Measurements from ENCODE around the gene DSEL. TPM values are rescaled to one million over a fixed set of nuclear protein-coding genes. Genes with fewer than 3 reads are reported as not detected.

The DSEL gene
- total and polyA plus RNA-seq, 4 donors: 4.1 to 17.4 (median 11.9) TPM

- no peaks in the 10 kb centered on the region for H3K9me3 ChIP-seq (ENCODE audit: control insufficient read depth, low read length)
- H3K36me3 ChIP-seq (ENCODE audit: control insufficient read depth in 1 of 2, insufficient read depth in 2 of 2, low read length in 1 of 2): no peaks in the 10 kb centered on the region
- WGBS, 2 donors: 94 to 100% methylated on average over 1 of the region's 1 CpG
- H3K4me3 ChIP-seq (ENCODE audit: low read length in 2 of 2): no peak overlapping the region
- no peaks in the 10 kb centered on the region for H3K27me3 ChIP-seq (ENCODE audit: control insufficient read depth in 1 of 2, insufficient read depth in 2 of 2, low read length in 1 of 2)
- DNase-seq: no peak
- no peaks in the 10 kb centered on the region for H3K4me1 ChIP-seq (ENCODE audit: control insufficient read depth in 1 of 2, insufficient read depth in 2 of 2, low read length in 2 of 2)
- intact Hi-C loops (cut with DNase I): no loop called here
- no peak for ATAC-seq (ENCODE audit: low FRiP score)
- no peak overlapping the region for H3K27ac ChIP-seq (ENCODE audit: low read depth in 1 of 2, low read length in 2 of 2)
Observed at GRCh38 chr18:67464499-67464898, 52.0 kb downstream of the DSEL start.

- no peak for DNase-seq
- H3K4me1 ChIP-seq (ENCODE audit: control insufficient read depth in 1 of 2, insufficient read depth in 2 of 2, low read length in 2 of 2): no peaks in the 10 kb centered on the region
- no peaks in the 10 kb centered on the region for H3K27me3 ChIP-seq (ENCODE audit: control insufficient read depth in 1 of 2, insufficient read depth in 2 of 2, low read length in 1 of 2)
- intact Hi-C loops (cut with DNase I): no loop called here
- H3K9me3 ChIP-seq (ENCODE audit: control insufficient read depth, low read length): no peaks in the 10 kb centered on the region
- 74 to 96% methylated on average over 2 of the region's 2 CpGs for WGBS, 2 donors
- H3K4me3 ChIP-seq (ENCODE audit: low read length in 2 of 2): no peak overlapping the region
- no peak for ATAC-seq (ENCODE audit: low FRiP score)
- H3K27ac ChIP-seq (ENCODE audit: low read depth in 1 of 2, low read length in 2 of 2): no peak overlapping the region
- H3K36me3 ChIP-seq (ENCODE audit: control insufficient read depth in 1 of 2, insufficient read depth in 2 of 2, low read length in 1 of 2): no peaks in the 10 kb centered on the region
Observed at GRCh38 chr18:67463829-67464228, 52.7 kb downstream of the DSEL start.

GRCh38 chr18:67456711-67457110 lies 59.8 kb downstream of the DSEL start:
- DNase-seq: no peak
- WGBS, 2 donors: 64 to 71% methylated on average over 3 of the region's 3 CpGs
- no peaks in the 10 kb centered on the region for H3K4me1 ChIP-seq (ENCODE audit: control insufficient read depth in 1 of 2, insufficient read depth in 2 of 2, low read length in 2 of 2)

More at GRCh38 chr18:67456711-67457110, 59.8 kb downstream of the DSEL start:
- intact Hi-C loops (cut with DNase I): no loop called here
- ATAC-seq (ENCODE audit: low FRiP score): no peak
- no peak overlapping the region for H3K27ac ChIP-seq (ENCODE audit: low read depth in 1 of 2, low read length in 2 of 2)
- H3K36me3 ChIP-seq (ENCODE audit: control insufficient read depth in 1 of 2, insufficient read depth in 2 of 2, low read length in 1 of 2): no peaks in the 10 kb centered on the region
- H3K9me3 ChIP-seq (ENCODE audit: control insufficient read depth, low read length): no peaks in the 10 kb centered on the region
- H3K4me3 ChIP-seq (ENCODE audit: low read length in 2 of 2): no peak overlapping the region
- no peaks in the 10 kb centered on the region for H3K27me3 ChIP-seq (ENCODE audit: control insufficient read depth in 1 of 2, insufficient read depth in 2 of 2, low read length in 1 of 2)
